OCI-LY7 (cell line): Measurements from ENCODE around the gene KRT6B.

ENCODE experiments used
- CTCF ChIP-seq: fragments of 200-600 bp; sonication (generic); conservative IDR thresholded peaks from 2 replicates; pipeline ENCODE4 v1.5.1; 2014; ENCODE audit warnings: mild to moderate bottlenecking, antibody characterized with exemption, low read length, moderate library complexity, mixed read lengths
- EZH2phosphoT487 ChIP-seq: fragments of 200-600 bp; sonication (generic); IDR thresholded peaks from 2 replicates; pipeline ENCODE4 v1.6.1; 2018; ENCODE audit warnings: low read depth, borderline replicate concordance, mild to moderate bottlenecking, mixed run types, antibody characterized with exemption, low read length, moderate library complexity, mixed read lengths

DNA sequence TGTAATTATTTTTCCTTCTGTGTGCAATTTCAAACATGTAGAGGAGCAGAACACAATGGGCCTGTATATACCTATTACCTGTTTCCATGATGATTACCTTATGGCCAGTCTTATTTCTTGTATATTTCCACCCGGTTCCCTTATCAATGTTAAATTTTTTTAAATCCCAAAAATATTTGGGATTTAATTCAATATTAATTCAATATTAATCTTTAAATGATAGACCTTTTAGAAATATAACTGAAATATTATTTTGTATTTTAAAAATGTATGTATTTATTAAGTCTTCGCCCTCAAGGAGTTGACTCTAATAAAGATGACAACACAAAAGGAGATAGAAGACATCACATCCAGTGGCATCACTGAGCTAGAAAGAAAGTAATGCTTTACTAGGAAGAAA, 22.3 kb upstream of the KRT6B start:
- no peak for TF ChIP-seq CTCF
- no peak for TF ChIP-seq EZH2phosphoT487
